Gastrocnemius medialis (tissue), 4 donors: Measurements from ENCODE around the gene CLIC1. TPM values are rescaled to one million over a fixed set of nuclear protein-coding genes. Genes with fewer than 3 reads are reported as not detected.

Experiments used
- ATAC-seq, 2 donors: fragments of 150-250 bp; one replicate each; pipeline ENCODE4 v1.9.1; 2016
- DNase-seq, 2 donors: peaks; one replicate each; pipeline ENCODE4 v3.0.0-alpha.2; 2019
- H3K27ac ChIP-seq, 4 donors: fragments of 200-600 bp; sonication (generic); 1 replicate in 1 of 4; 2 replicates in 3 of 4; pipeline ENCODE4 v1.5.1; 2016 to 2018; ENCODE audit warnings: mild to moderate bottlenecking in 2 of 4, moderate library complexity in 1 of 4
- H3K27me3 ChIP-seq, 3 donors: fragments of 200-600 bp; sonication (generic) in 2 of 3; 1 replicate in 1 of 3; 2 replicates in 2 of 3; pipeline versions ENCODE4 v1.5.1 to v1.6.0; 2016 to 2019; ENCODE audit warnings: mild to moderate bottlenecking in 1 of 3, moderate library complexity in 1 of 3
- H3K36me3 ChIP-seq, 2 donors: fragments of 200-600 bp; sonication (generic) in 1 of 2; one replicate each; pipeline ENCODE4 v1.5.1; 2017 to 2018
- H3K4me1 ChIP-seq, 2 donors: fragments of 200-600 bp; sonication (generic) in 1 of 2; one replicate each; pipeline ENCODE4 v1.5.1; 2016 to 2017; ENCODE audit warnings: mild to moderate bottlenecking in 2 of 2
- H3K4me3 ChIP-seq, 4 donors: fragments of 200-600 bp; sonication (generic) in 3 of 4; 1 replicate in 1 of 4; 2 replicates in 3 of 4; pipeline ENCODE4 v1.5.1; 2016 to 2019; ENCODE audit warnings: mild to moderate bottlenecking in 2 of 4
- H3K9me3 ChIP-seq, 3 donors: fragments of 200-600 bp; sonication (generic) in 2 of 3; 1 replicate in 1 of 3; 2 replicates in 2 of 3; pipeline ENCODE4 v1.5.1; 2016 to 2019
- POLR2A ChIP-seq, 2 donors: fragments of 450-650 bp; IDR thresholded peaks; one replicate each; pipeline ENCODE4 v1.6.1; 2017; ENCODE audit warnings: antibody characterized with exemption in 2 of 2, mild to moderate bottlenecking in 2 of 2, moderate library complexity in 2 of 2
- in situ Hi-C, 4 donors: fragments of 200-750 bp; cut with MboI; loops; one replicate each; pipeline versions ENCODE4 v1.15.0 to v1.8.0; 2017; ENCODE audit warnings: low sequenced_read_pairs in 4 of 4
- intact Hi-C: fragments of 100-400 bp; cut with DNase I; formaldehyde crosslinking; loops from one replicate; pipeline ENCODE4 v1.15.1; 2023; ENCODE audit warnings: low total_unique reads
- total RNA-seq, 4 donors: library from RNA; depleted of rRNA; stranded (reverse); fragments of >200 nt; gene quantifications; one replicate each; pipeline versions ENCODE4 v1.1.0 to v1.2.3, GENCODE V29; 2016
- TF ChIP-seq, protein P1 (sequence below), 5 experiments: fragments of 450-650 bp in 3 of 5; fragments of 200-600 bp in 2 of 5; sonication (generic) in 2 of 5; IDR thresholded peaks in 4 of 5; conservative IDR thresholded peaks in 1 of 5; 1 replicate in 4 of 5; 2 replicates in 1 of 5; pipeline ENCODE4 v1.5.1; 2016 to 2019; ENCODE audit warnings: antibody characterized with exemption in 5 of 5, mild to moderate bottlenecking in 3 of 5, moderate library complexity in 3 of 5

The CLIC1 gene
- total RNA-seq, 4 donors from 2014 or later: 20.9 to 41.3 (median 26.3) TPM

- ATAC-seq: no peak
- in situ Hi-C loops: no loop called here
- H3K9me3 ChIP-seq: no peaks in the 10 kb centered on the region
- no peak for TF ChIP-seq POLR2A (IDR thresholded peaks at IDR 0.05)
- TF ChIP-seq, protein P1, sequence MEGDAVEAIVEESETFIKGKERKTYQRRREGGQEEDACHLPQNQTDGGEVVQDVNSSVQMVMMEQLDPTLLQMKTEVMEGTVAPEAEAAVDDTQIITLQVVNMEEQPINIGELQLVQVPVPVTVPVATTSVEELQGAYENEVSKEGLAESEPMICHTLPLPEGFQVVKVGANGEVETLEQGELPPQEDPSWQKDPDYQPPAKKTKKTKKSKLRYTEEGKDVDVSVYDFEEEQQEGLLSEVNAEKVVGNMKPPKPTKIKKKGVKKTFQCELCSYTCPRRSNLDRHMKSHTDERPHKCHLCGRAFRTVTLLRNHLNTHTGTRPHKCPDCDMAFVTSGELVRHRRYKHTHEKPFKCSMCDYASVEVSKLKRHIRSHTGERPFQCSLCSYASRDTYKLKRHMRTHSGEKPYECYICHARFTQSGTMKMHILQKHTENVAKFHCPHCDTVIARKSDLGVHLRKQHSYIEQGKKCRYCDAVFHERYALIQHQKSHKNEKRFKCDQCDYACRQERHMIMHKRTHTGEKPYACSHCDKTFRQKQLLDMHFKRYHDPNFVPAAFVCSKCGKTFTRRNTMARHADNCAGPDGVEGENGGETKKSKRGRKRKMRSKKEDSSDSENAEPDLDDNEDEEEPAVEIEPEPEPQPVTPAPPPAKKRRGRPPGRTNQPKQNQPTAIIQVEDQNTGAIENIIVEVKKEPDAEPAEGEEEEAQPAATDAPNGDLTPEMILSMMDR (IDR thresholded peaks at IDR 0.05 in 4 of 5, conservative IDR thresholded peaks at IDR 0.05 in 1 of 5): no peak
- no peaks in the 10 kb centered on the region for H3K27me3 ChIP-seq
- no peak overlapping the region for H3K27ac ChIP-seq
- H3K4me3 ChIP-seq: no peak overlapping the region
- H3K4me1 ChIP-seq: peaks cover 11 to 14% of the 10 kb centered on the region in 2 donors
- intact Hi-C loops: no loop called here
- DNase-seq: no peak
- H3K36me3 ChIP-seq: peaks cover 0 to 75% of the 10 kb centered on the region in 2 donors
Observed at GRCh38 chr6:31781244-31782125, 45.2 kb upstream of the CLIC1 start.

- TF ChIP-seq, protein P1 (IDR thresholded peaks at IDR 0.05 in 4 of 5, conservative IDR thresholded peaks at IDR 0.05 in 1 of 5): no peak
- TF ChIP-seq POLR2A (IDR thresholded peaks at IDR 0.05): no peak
- no peaks in the 10 kb centered on the region for H3K27me3 ChIP-seq
- H3K27ac ChIP-seq: no peak overlapping the region
- H3K4me1 ChIP-seq: peaks cover 11 to 17% of the 10 kb centered on the region in 2 donors
- no peak overlapping the region for H3K4me3 ChIP-seq
- intact Hi-C loops: no loop called here
- no peak for DNase-seq
- ATAC-seq: no peak
- no peaks in the 10 kb centered on the region for H3K9me3 ChIP-seq
- in situ Hi-C loops: no loop called here
- H3K36me3 ChIP-seq: peaks cover 0 to 72% of the 10 kb centered on the region in 2 donors
Observed at GRCh38 chr6:31780507-31781243, 44.3 kb upstream of the CLIC1 start.

DNA sequence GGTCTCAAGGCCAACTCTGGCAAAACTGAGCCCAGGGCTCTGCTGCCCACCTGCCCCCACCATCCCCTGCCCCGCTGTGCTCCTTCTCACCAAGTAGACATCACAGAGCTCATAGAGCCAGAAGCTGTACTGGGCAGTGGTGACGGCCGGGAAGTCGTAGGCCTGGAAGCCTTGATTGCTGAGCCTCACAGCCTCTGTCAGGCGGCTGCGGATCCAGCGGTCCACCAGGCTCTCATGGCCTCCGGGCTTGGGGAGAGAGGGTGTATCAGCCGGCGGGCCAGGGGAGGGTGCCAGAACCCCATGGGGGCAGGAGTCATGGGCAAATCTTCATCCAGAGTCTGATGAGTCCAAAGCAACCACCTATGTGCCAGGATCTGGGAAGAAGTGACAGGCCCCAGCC, 43.6 kb upstream of the CLIC1 start:
- no peak for ATAC-seq
- intact Hi-C loops (loop anchor here (10.0 kb wide), 1 partner anchor 85 kb away; the partner anchor contains the start of gene NEU1), in situ Hi-C loops (loop anchor here in 2 of 4 donors (10.0 kb wide), 1 partner anchor 55 kb away; no protein-coding TSS in a partner anchor)
- H3K27me3 ChIP-seq: no peaks in the 10 kb centered on the region
- H3K9me3 ChIP-seq: no peaks in the 10 kb centered on the region
- no peak for DNase-seq
- H3K4me3 ChIP-seq: no peak overlapping the region
- peaks cover 11 to 17% of the 10 kb centered on the region in 2 donors for H3K4me1 ChIP-seq
- TF ChIP-seq, protein P1 (IDR thresholded peaks at IDR 0.05 in 4 of 5, conservative IDR thresholded peaks at IDR 0.05 in 1 of 5): no peak
- no peak for TF ChIP-seq POLR2A (IDR thresholded peaks at IDR 0.05)
- H3K36me3 ChIP-seq: peaks cover 0 to 64% of the 10 kb centered on the region in 2 donors
- no peak overlapping the region for H3K27ac ChIP-seq

DNA sequence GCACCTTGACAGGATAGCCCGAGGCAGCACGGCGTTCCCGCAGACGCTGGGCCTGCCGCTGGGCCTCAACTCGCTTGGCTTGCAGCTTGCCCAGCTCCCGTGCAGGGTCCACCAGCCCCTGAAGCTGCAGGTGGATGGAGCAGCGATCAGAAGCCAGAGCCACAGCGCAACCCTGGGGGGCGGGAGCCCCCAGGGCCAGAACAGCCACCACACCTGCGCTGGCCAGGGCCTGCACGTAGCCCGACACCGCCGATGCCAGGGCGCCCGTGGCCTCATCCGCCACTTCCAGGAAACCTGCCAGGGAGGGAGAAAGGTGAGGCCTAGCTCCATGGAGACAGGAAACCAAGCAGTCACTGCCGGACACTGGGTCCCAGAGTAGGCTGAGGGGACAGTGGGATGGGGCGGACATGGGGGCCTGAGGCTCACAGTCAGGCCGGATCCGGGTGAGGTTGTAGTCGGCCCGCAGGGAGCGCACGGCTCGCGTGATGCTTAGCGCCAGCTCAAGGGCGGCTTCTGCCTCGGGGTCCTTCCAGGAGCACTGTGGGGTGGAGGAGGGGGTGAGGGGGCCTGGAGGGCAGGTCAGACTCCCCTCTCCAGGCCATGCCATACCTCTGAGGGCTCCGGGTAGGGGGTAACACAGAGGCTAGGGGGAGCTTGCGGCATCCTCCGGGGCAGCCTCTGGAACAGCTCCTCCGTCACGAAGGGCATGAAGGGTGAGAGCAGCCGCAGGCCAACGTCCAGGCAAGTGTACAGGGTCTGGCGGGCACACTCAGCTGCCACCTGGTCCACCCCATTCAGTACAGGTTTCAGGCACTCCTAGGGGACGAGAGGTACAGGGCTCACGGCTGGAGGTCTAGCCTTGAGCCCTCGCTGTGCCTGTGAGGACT, 42.9 kb upstream of the CLIC1 start:
- in situ Hi-C loops (loop anchor here in 2 of 4 donors (10.0 kb wide), 1 partner anchor 56 kb away; no protein-coding TSS in a partner anchor), intact Hi-C loops (loop anchor here (10.0 kb wide), 1 partner anchor 86 kb away; the partner anchor contains the start of gene NEU1)
- no peaks in the 10 kb centered on the region for H3K9me3 ChIP-seq
- ATAC-seq (no peak), DNase-seq (no peak)
- no peak overlapping the region for H3K4me3 ChIP-seq
- peaks cover 11 to 17% of the 10 kb centered on the region in 2 donors for H3K4me1 ChIP-seq
- peaks cover 0 to 57% of the 10 kb centered on the region in 2 donors for H3K36me3 ChIP-seq
- no peaks in the 10 kb centered on the region for H3K27me3 ChIP-seq
- TF ChIP-seq, protein P1 (IDR thresholded peaks at IDR 0.05 in 4 of 5, conservative IDR thresholded peaks at IDR 0.05 in 1 of 5): no peak
- no peak for TF ChIP-seq POLR2A (IDR thresholded peaks at IDR 0.05)
- H3K27ac ChIP-seq: peak overlapping the region in 1 of 4 donors; percentile 88
